Breast epithelium (tissue), 4 donors: ENCODE data around the gene MTHFS. TPM values are rescaled to one million over a fixed set of nuclear protein-coding genes. Genes with fewer than 3 reads are reported as not detected.
"Not testable (repeated sequence)": the region's sequence is repeated elsewhere in the genome, so short reads cannot be mapped to it uniquely, and the experiment has no call there.

ENCODE experiments used
- DNase-seq, 2 donors: peaks; one replicate each; pipeline ENCODE4 v3.0.0-alpha.2; 2019; ENCODE audit warnings: low spot score in 2 of 2
- H3K27ac ChIP-seq, 2 donors: fragments of 200-600 bp; sonication (generic) in 1 of 2; one replicate each; pipeline ENCODE4 v1.5.1; 2016 to 2019; ENCODE audit warnings: mild to moderate bottlenecking in 1 of 2
- H3K27me3 ChIP-seq, 2 donors: fragments of 200-600 bp; sonication (generic) in 1 of 2; one replicate each; pipeline versions ENCODE4 v1.5.1 to v1.6.0; 2017 to 2019; ENCODE audit warnings: control low read depth in 1 of 2, mild to moderate bottlenecking in 1 of 2
- H3K36me3 ChIP-seq: fragments of 200-600 bp; one replicate; pipeline ENCODE4 v1.5.1; 2019
- H3K4me1 ChIP-seq, 2 donors: fragments of 200-600 bp; sonication (generic); one replicate each; pipeline ENCODE4 v1.5.1; 2016 to 2019; ENCODE audit warnings: control low read depth in 1 of 2
- H3K4me3 ChIP-seq, 3 donors: fragments of 200-600 bp; sonication (generic); 1 replicate in 2 of 3; 2 replicates in 1 of 3; pipeline ENCODE4 v1.5.1; 2016 to 2019; ENCODE audit warnings: mild to moderate bottlenecking in 3 of 3, moderate library complexity in 2 of 3
- H3K9me3 ChIP-seq, 2 donors: fragments of 200-600 bp; sonication (generic) in 1 of 2; one replicate each; pipeline ENCODE4 v1.5.1; 2016 to 2019; ENCODE audit warnings: control low read depth in 1 of 2
- POLR2A ChIP-seq: fragments of 450-650 bp; IDR thresholded peaks from one replicate; pipeline ENCODE4 v1.6.1; 2016; ENCODE audit warnings: antibody characterized with exemption, mild to moderate bottlenecking, moderate library complexity
- POLR2AphosphoS5 ChIP-seq, 3 donors: sonication (generic); formaldehyde crosslinking; IDR thresholded peaks; one replicate each; pipeline ENCODE4 v1.6.1; 2017; ENCODE audit warnings: antibody characterized with exemption in 3 of 3
- intact Hi-C: fragments of 100-400 bp; cut with DNase I; formaldehyde crosslinking; loops from one replicate; pipeline ENCODE4 v1.15.1; 2023; ENCODE audit warnings: low total_unique reads
- total RNA-seq, 3 donors: library from RNA; depleted of rRNA; stranded (reverse); fragments of >200 nt; gene quantifications; one replicate each; pipeline ENCODE4 v1.1.0, GENCODE V29; 2016
- TF ChIP-seq, protein P1 (sequence below), 3 donors: fragments of 450-650 bp; IDR thresholded peaks; one replicate each; pipeline ENCODE4 v1.5.1; 2016 to 2017; ENCODE audit warnings: antibody characterized with exemption in 3 of 3, mild to moderate bottlenecking in 3 of 3, moderate library complexity in 3 of 3

Gene MTHFS
- total RNA-seq, 3 donors from 2014 or later, result 19.0 to 51.5 (median 30.2) TPM

DNA sequence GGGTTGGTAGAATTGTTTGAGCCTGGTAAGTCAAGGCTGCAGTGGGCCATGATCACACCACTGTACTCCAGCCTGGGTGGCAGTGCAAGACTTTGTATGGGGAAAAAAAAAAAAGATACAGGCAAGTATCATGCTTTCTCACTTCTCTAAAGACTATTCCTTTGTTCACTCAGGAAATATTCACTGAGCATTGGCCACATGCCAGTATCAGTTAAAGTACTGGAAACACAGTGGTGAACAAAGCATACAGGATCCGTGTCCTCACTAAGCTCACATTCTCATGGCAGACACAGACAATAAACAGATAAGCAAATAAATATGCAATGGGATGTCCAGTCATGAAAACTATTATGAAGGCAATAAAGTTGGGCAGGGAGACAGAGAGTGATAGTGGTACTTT lies 5.1 kb upstream of the MTHFS start:
- Histone ChIP-seq H3K27me3 (no peaks in the 10 kb centered on the region), H3K36me3 (no peaks in the 10 kb centered on the region), H3K9me3 (no peaks in the 10 kb centered on the region), H3K4me3 (no peak overlapping the region), H3K27ac (no peak overlapping the region), H3K4me1 (no peaks in the 10 kb centered on the region)
- intact Hi-C loops, result no loop called here
- no peak for TF ChIP-seq POLR2AphosphoS5 (IDR thresholded peaks at IDR 0.05)
- TF ChIP-seq POLR2A, result no peak
- no peak for DNase-seq

GRCh38 chr15:79900818-79901378 lies 4.1 kb upstream of the MTHFS start:
- intact Hi-C loops, H3K4me3 ChIP-seq: not testable (repeated sequence)

DNA sequence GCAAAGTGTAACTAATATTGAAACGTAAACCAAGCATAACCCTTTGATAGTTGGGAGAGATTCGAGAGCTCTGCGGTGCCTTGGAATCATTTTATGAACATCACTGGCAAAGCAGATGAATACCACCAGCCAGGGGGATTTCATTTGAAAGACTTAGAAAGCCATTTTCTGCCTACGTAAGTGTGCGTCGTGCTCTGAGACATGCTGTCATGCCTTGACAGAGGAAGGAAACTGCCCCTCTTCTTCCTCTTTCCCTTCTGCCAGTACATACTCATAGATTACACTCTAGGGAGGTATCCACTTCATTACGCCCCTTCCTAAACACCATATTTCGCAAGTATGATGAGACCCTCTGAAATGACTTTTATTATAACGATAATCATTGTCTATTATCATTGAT lies 3.3 kb upstream of the MTHFS start:
- DNase-seq, result no peak
- Histone ChIP-seq H3K4me1 (no peaks in the 10 kb centered on the region), H3K9me3 (no peaks in the 10 kb centered on the region), H3K36me3 (no peaks in the 10 kb centered on the region), H3K27ac (no peak overlapping the region), H3K27me3 (no peaks in the 10 kb centered on the region), H3K4me3 (no peak overlapping the region)
- TF ChIP-seq, protein P1, sequence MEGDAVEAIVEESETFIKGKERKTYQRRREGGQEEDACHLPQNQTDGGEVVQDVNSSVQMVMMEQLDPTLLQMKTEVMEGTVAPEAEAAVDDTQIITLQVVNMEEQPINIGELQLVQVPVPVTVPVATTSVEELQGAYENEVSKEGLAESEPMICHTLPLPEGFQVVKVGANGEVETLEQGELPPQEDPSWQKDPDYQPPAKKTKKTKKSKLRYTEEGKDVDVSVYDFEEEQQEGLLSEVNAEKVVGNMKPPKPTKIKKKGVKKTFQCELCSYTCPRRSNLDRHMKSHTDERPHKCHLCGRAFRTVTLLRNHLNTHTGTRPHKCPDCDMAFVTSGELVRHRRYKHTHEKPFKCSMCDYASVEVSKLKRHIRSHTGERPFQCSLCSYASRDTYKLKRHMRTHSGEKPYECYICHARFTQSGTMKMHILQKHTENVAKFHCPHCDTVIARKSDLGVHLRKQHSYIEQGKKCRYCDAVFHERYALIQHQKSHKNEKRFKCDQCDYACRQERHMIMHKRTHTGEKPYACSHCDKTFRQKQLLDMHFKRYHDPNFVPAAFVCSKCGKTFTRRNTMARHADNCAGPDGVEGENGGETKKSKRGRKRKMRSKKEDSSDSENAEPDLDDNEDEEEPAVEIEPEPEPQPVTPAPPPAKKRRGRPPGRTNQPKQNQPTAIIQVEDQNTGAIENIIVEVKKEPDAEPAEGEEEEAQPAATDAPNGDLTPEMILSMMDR (IDR thresholded peaks at IDR 0.05), result no peak
- no peak for TF ChIP-seq POLR2AphosphoS5 (IDR thresholded peaks at IDR 0.05)
- no peak for TF ChIP-seq POLR2A
- intact Hi-C loops, result no loop called here

More at GRCh38 chr15:79900818-79901378, 4.1 kb upstream of the MTHFS start:
- not testable (repeated sequence) for H3K27me3 ChIP-seq, H3K9me3 ChIP-seq, H3K36me3 ChIP-seq, H3K27ac ChIP-seq, DNase-seq, H3K4me1 ChIP-seq

DNA sequence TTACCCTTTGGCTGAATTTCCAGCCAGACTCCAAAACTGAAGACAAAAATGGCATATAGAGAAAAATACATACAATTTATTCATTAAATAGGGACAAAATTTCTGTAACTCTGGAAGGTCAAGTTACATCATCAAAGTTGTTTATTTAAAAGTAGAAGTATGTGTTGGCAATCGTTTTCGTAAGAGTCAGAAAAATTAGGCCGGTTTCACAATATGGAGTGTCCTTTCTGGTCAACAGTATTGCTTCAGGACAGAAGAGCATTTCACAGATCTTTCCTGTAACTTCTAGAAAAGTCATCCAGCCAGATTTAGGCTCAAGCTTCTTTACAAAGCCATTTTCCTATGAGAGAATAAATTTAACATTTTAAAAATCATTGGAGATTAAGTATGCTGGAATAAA lies 2.0 kb upstream of the MTHFS start:
- not testable (repeated sequence) for H3K36me3 ChIP-seq

GRCh38 chr15:79898369-79898768 lies 1.6 kb upstream of the MTHFS start:
- H3K27ac ChIP-seq, result peak overlapping the region in 1 of 2 donors; percentile 44
- H3K4me1 ChIP-seq, result no peaks in the 10 kb centered on the region
- no peak for TF ChIP-seq POLR2AphosphoS5 (IDR thresholded peaks at IDR 0.05)
- TF ChIP-seq POLR2A, result no peak
- TF ChIP-seq, protein P1 (IDR thresholded peaks at IDR 0.05), result no peak
- H3K27me3 ChIP-seq, result no peaks in the 10 kb centered on the region
- intact Hi-C loops, result no loop called here
- H3K36me3 ChIP-seq, result no peaks in the 10 kb centered on the region
- no peak for DNase-seq
- H3K4me3 ChIP-seq, result no peak overlapping the region
- no peaks in the 10 kb centered on the region for H3K9me3 ChIP-seq

More for the DNA sequence above, 2.0 kb upstream of the MTHFS start:
- H3K27me3 ChIP-seq, H3K9me3 ChIP-seq, H3K4me3 ChIP-seq, H3K27ac ChIP-seq, intact Hi-C loops, H3K4me1 ChIP-seq, DNase-seq: not testable (repeated sequence)

- peak overlapping the region; percentile 98 to 99 for H3K27ac ChIP-seq
- no peaks in the 10 kb centered on the region for H3K4me1 ChIP-seq
- H3K27me3 ChIP-seq, result no peaks in the 10 kb centered on the region
- intact Hi-C loops, result loop anchor here (1.0 kb wide), 1 partner anchor 25 kb away; no protein-coding TSS in a partner anchor
- no peak for DNase-seq
- H3K36me3 ChIP-seq, result no peaks in the 10 kb centered on the region
- TF ChIP-seq POLR2AphosphoS5 (IDR thresholded peaks at IDR 0.05) (no peak), POLR2A (no peak)
- TF ChIP-seq, protein P1 (IDR thresholded peaks at IDR 0.05), result no peak
- peak overlapping the region in 2 of 3 donors; percentile 82 to 88 for H3K4me3 ChIP-seq
- H3K9me3 ChIP-seq, result no peaks in the 10 kb centered on the region
Observed at GRCh38 chr15:79897701-79898113, 893 bp upstream of the MTHFS start.

DNA sequence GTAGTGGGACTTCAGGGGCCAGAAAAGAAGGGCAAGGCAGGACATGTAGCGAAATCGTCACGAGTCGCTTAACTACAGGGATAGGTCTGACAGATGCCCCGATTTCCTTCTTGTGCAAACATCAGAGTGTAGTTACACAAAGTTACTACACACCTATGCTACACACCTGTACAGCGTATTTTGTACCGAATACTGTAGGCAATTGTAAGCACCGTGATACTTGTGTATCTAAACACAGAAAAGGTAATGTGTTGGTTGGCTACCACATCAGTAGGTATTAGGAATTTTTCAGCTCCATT lies 515 bp upstream of the MTHFS start:
- Histone ChIP-seq H3K36me3 (no peaks in the 10 kb centered on the region), H3K27me3 (no peaks in the 10 kb centered on the region), H3K27ac (peak overlapping the region; percentile 98 to 99), H3K4me3 (peak overlapping the region; percentile 54 to 88 (median 82)), H3K9me3 (no peaks in the 10 kb centered on the region), H3K4me1 (no peaks in the 10 kb centered on the region)
- DNase-seq, result no peak
- intact Hi-C loops, result loop anchor here (1.0 kb wide), 1 partner anchor 25 kb away; no protein-coding TSS in a partner anchor
- TF ChIP-seq, protein P1 (IDR thresholded peaks at IDR 0.05), result no peak
